ENCODE measurements around the gene PCNX4.

PCNX4 gene

GRCh38 chr14:60212503-60213371, 121.0 kb downstream of the PCNX4 start:
- DNase-seq = no peak

DNA sequence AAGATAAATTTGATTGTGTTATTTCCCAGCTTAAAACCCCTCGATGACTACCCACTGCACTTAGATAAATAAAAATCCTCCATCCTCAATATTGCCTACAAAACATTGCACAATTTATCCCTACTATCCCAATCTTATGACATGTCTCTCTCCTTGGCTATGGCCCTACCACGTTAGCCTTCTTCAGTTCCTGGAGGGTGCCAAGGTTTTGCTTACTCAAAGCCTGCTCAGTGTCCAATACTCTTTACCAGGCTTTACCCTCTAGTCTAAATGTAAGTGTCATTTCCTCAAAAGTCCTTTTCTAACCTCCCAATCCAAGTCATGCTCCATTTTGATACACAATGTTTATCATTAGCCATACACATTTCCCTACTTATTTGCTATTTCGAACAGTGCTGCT, 122.3 kb downstream of the PCNX4 start:
- no peak for DNase-seq

GRCh38 chr14:60214415-60215126, 122.8 kb downstream of the PCNX4 start:
- no peak for DNase-seq

DNA sequence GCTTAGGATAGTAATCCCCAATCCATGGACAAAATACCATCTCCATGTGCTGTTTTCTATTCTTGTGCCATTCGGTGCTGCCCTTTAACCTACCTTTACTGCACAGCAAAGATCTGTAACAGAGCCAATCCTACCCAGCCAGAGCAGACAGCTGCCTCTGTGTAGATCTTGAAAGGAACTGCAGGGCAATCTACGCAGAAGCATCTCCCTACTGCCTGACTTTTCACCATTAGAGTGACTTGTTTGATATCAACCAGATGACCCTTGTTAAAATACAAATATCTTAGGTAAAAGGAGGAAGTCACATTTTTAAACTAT, 123.4 kb downstream of the PCNX4 start:
- no peak for DNase-seq

DNA sequence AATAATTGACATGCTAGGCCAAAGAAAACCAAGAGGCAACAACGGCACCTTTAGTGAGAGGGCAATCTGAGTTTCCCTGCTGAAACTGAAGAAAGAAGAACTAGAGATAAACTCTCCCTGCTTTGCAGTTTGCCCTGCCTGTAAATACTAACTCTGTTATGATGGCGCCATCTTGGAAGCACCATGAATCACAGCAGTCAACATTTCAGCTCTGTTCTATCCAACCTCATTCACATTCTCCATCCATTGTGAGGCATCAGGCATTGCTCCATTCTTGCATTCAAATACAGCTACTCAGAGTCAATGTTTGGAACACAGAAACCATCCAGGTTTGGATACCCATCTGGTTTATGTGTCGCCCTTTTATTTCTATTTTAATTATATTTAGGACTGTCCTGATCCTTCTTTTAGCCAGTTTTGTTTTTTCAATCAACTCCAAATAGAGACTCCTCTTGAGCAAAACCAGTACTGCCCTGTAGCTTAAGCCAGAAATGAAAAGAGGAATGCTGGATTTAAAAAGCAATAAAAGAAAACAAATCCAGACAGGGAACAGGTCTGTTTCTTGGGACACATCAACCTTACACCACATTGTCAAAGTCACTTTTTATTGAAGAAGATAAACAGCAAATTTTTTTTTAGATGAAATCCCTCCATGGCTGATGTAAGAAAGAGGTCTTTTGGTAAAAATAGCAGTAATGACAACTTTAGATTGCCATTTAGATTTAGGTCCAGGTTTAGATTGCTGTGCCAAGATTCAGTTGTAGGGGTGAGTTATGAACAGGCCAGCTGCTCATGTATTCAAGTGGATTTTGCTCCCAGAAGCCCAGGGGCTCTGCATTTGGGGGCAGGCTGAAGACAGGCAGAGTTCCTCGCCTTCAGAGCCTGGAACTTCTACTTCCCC, 124.0 kb downstream of the PCNX4 start:
- DNase-seq = no peak

GRCh38 chr14:60217713-60218112, 126.0 kb downstream of the PCNX4 start:
- no peak for DNase-seq
